Mucosa of descending colon (tissue), 3 donors: Measurements from ENCODE around the gene BLNK. TPM values are rescaled to one million over a fixed set of nuclear protein-coding genes. Genes with fewer than 3 reads are reported as not detected.
A peak's percentile ranks its signal among the peaks of the same experiment; 100 is the strongest.

Experiments
- ATAC-seq: fragments of 200-7000 bp; cut with Tn5 transposase; one replicate; pipeline ENCODE4 v1.9.1; 2020; ENCODE audit warnings: mild to moderate bottlenecking, moderate library complexity
- DNase-seq, 3 donors: peaks; one replicate each; pipeline ENCODE4 v3.0.0-alpha.2; 2020
- H3K36me3 ChIP-seq: fragments of 200-600 bp; one replicate; pipeline ENCODE4 v1.8.0; 2021; ENCODE audit warnings: low read depth, mild to moderate bottlenecking
- H3K4me1 ChIP-seq: fragments of 200-600 bp; one replicate; pipeline ENCODE4 v1.8.0; 2021; ENCODE audit warnings: low read depth, mild to moderate bottlenecking
- H3K4me3 ChIP-seq: fragments of 200-600 bp; one replicate; pipeline ENCODE4 v1.8.0; 2021; ENCODE audit warnings: mild to moderate bottlenecking
- H3K9me3 ChIP-seq: fragments of 200-600 bp; one replicate; pipeline ENCODE4 v1.8.0; 2021; ENCODE audit warnings: mild to moderate bottlenecking
- intact Hi-C, 2 donors: fragments of 100-400 bp; cut with DNase I in 1 of 2; cut with micrococcal nuclease in 1 of 2; formaldehyde crosslinking; loops; one replicate each; pipeline versions ENCODE4 v1.11.0 to v1.11.1; 2022; cut with DNase I, micrococcal nuclease
- total RNA-seq, 3 donors: library from RNA; stranded (reverse); fragmentation: NEBNext Ultra II Directional in 2 of 3; extraction: Animal tissue kit (Norgen Biotek cat#: 25700) in 2 of 3; gene quantifications; one replicate each; pipeline versions ENCODE4 v1.2.1 to v1.2.4, GENCODE V29; 2021 to 2023
- TF ChIP-seq, protein P1 (sequence below): fragments of 200-600 bp; IDR thresholded peaks from one replicate; pipeline ENCODE4 v1.8.0; 2022; ENCODE audit warnings: antibody characterized with exemption, mild to moderate bottlenecking
- donor health status: DM: no; HTN: no; CAD: no; lungs with moderate emphysema.
- donor health status: DM: no; HTN: no; CAD: no.
- donor health status: DM: no; HTN: yes; CAD: no.

The BLNK gene
- total RNA-seq, 3 donors from 2014 or later = 13.2 to 45.7 (median 30.4) TPM

- ATAC-seq = no peak
- DNase-seq = no peak
- H3K4me3 ChIP-seq = no peak overlapping the region
- H3K4me1 ChIP-seq = peaks cover 9% of the 10 kb centered on the region
- no peaks in the 10 kb centered on the region for H3K9me3 ChIP-seq
- intact Hi-C loops = no loop called here
- H3K36me3 ChIP-seq = no peaks in the 10 kb centered on the region
- TF ChIP-seq, protein P1, sequence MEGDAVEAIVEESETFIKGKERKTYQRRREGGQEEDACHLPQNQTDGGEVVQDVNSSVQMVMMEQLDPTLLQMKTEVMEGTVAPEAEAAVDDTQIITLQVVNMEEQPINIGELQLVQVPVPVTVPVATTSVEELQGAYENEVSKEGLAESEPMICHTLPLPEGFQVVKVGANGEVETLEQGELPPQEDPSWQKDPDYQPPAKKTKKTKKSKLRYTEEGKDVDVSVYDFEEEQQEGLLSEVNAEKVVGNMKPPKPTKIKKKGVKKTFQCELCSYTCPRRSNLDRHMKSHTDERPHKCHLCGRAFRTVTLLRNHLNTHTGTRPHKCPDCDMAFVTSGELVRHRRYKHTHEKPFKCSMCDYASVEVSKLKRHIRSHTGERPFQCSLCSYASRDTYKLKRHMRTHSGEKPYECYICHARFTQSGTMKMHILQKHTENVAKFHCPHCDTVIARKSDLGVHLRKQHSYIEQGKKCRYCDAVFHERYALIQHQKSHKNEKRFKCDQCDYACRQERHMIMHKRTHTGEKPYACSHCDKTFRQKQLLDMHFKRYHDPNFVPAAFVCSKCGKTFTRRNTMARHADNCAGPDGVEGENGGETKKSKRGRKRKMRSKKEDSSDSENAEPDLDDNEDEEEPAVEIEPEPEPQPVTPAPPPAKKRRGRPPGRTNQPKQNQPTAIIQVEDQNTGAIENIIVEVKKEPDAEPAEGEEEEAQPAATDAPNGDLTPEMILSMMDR = no peak
Observed at GRCh38 chr10:96276831-96277230, 5.5 kb upstream of the BLNK start.

GRCh38 chr10:96276426-96276825, 5.1 kb upstream of the BLNK start:
- H3K4me3 ChIP-seq = no peak overlapping the region
- H3K9me3 ChIP-seq = no peaks in the 10 kb centered on the region
- TF ChIP-seq, protein P1 = no peak
- intact Hi-C loops = no loop called here
- ATAC-seq = no peak
- DNase-seq = no peak
- H3K36me3 ChIP-seq = no peaks in the 10 kb centered on the region
- peaks cover 13% of the 10 kb centered on the region for H3K4me1 ChIP-seq

- no peaks in the 10 kb centered on the region for H3K9me3 ChIP-seq
- peaks cover 13% of the 10 kb centered on the region for H3K4me1 ChIP-seq
- TF ChIP-seq, protein P1 = no peak
- no peaks in the 10 kb centered on the region for H3K36me3 ChIP-seq
- peak; percentile 57 to 82 (median 72) for DNase-seq
- intact Hi-C loops = no loop called here
- no peak overlapping the region for H3K4me3 ChIP-seq
- ATAC-seq = peak; percentile 69
Observed at GRCh38 chr10:96275685-96276418, 4.5 kb upstream of the BLNK start.

DNA sequence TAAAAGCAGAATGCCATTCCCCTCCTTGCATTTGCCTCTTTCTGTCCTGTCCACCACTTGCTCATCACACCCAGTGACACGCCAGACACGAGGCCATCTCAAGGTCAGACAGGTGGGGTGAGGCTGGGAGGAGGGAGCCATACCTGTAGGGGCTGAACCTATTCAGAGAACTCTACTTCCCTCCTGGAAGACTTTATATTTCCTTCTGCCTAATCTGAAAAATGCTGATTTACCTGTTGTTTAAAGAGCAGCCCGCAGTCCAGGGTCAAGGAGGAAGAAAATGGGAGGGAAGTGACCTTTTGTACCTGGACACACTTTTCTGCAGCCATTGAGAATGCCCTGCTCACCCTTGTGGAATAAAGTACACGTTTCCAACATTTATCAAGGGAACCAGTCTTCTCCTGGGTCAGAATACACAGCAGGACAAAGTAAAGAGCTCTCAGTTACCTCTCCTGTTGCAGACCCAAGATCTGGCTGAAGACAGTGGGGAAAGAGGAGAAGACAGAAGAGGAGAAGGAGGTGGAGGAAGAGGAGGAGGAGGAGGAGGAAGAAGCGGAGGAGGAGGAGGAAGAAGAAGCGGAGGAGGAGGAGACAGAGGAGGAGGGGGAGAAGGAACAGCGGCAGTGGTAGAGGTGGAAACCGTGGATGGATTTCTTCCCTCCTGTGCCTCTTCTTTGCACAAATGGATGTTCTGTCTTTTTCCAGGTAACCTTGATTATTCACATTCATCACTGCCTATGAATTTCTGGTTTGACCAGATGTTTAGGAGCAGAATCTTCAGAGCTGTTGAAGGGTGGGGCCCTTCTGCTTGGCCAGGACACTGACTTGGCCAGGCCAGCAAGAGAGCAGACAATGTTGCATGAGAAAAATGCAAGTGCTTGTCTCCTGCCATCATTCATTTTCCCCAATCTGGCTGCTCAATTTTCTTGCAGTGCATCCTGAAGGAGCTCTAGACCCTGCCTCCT, 1.2 kb upstream of the BLNK start:
- no peak overlapping the region for H3K4me3 ChIP-seq
- TF ChIP-seq, protein P1 = no peak
- ATAC-seq (peak; percentile 8), DNase-seq (peak in 1 of 3 donors; percentile 61)
- no peaks in the 10 kb centered on the region for H3K36me3 ChIP-seq
- H3K9me3 ChIP-seq = no peaks in the 10 kb centered on the region
- intact Hi-C loops = no loop called here
- peaks cover 27% of the 10 kb centered on the region for H3K4me1 ChIP-seq

DNA sequence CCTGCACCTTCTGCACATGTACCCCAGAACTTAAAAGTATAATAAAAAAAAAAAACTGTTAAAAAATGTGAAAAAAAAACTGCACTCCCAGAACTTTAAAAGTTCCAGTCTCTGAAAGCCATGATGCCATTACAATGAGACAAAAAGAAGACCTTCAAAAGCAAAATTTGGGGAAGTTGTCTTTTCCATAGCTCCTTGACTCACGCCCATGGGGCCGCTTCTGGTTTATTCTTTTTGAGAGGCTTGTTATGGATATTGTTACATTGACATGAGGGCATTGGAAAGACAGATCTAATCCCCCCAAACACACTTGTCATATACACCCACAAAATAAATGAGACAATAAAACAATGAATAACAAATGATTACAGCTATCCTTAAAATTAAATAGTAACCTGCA, 798 bp downstream of the BLNK start:
- Histone ChIP-seq H3K36me3 (no peaks in the 10 kb centered on the region), H3K4me1 (peaks cover 29% of the 10 kb centered on the region), H3K4me3 (no peak overlapping the region), H3K9me3 (no peaks in the 10 kb centered on the region)
- ATAC-seq (no peak), DNase-seq (no peak)
- TF ChIP-seq, protein P1 = no peak
- intact Hi-C loops = no loop called here
